Prostate gland (tissue), 2 donors: ENCODE measurements around the gene ROBO2. TPM values are rescaled to one million over a fixed set of nuclear protein-coding genes. Genes with fewer than 3 reads are reported as not detected.

ENCODE experiments used
- DNase-seq: peaks from one replicate; pipeline ENCODE4 v3.0.0-alpha.2; 2019; ENCODE audit warnings: low spot score
- H3K27ac ChIP-seq, 2 donors: fragments of 200-600 bp; sonication (generic); 2 replicates each; pipeline ENCODE4 v1.5.1; 2017 to 2019
- H3K27me3 ChIP-seq: fragments of 200-600 bp; sonication (generic); replicated peaks from 2 replicates; pipeline ENCODE4 v1.5.1; 2019; ENCODE audit not compliant: insufficient read depth
- H3K36me3 ChIP-seq, 2 donors: fragments of 200-600 bp; sonication (generic); 1 replicate in 1 of 2; 2 replicates in 1 of 2; pipeline versions ENCODE4 v1.5.1 to v1.8.1; 2017 to 2019
- H3K4me1 ChIP-seq: fragments of 200-600 bp; sonication (generic); replicated peaks from 2 replicates; pipeline ENCODE4 v1.5.1; 2019
- H3K4me3 ChIP-seq, 2 donors: fragments of 200-600 bp; sonication (generic); 2 replicates each; pipeline ENCODE4 v1.5.1; 2017 to 2019
- H3K9me3 ChIP-seq: fragments of 200-600 bp; sonication (generic); 2 replicates; pipeline ENCODE4 v1.5.1; 2017
- POLR2A ChIP-seq: fragments of 450-650 bp; IDR thresholded peaks from one replicate; pipeline ENCODE4 v1.6.1; 2016; ENCODE audit warnings: antibody characterized with exemption, mild to moderate bottlenecking
- POLR2AphosphoS5 ChIP-seq: sonication (generic); formaldehyde crosslinking; IDR thresholded peaks from one replicate; pipeline ENCODE4 v1.6.1; 2017; ENCODE audit warnings: antibody characterized with exemption
- WGBS: methylation state at CpG from one replicate; pipeline ENCODE4 v1.1.5; 2018; 5-methylcytosine and 5-hydroxymethylcytosine counted together
- intact Hi-C: fragments of 100-400 bp; cut with DNase I; formaldehyde crosslinking; loops from one replicate; pipeline ENCODE4 v1.14.2; 2022
- total RNA-seq, 2 donors: library from RNA; depleted of rRNA; stranded (reverse); fragments of >200 nt; gene quantifications; one replicate each; pipeline ENCODE4 v1.1.0, GENCODE V29; 2016
- TF ChIP-seq, protein P1 (sequence below), 4 experiments: fragments of 200-600 bp in 2 of 4; fragments of 450-650 bp in 2 of 4; sonication (generic) in 2 of 4; IDR thresholded peaks; 1 replicate in 3 of 4; 2 replicates in 1 of 4; pipeline ENCODE4 v1.5.1; 2016 to 2019; ENCODE audit warnings: antibody characterized with exemption in 4 of 4, mild to moderate bottlenecking in 2 of 4, moderate library complexity in 2 of 4

Gene ROBO2
- total RNA-seq, 2 donors from 2014 or later, result 3.6 to 18.2 TPM

GRCh38 chr3:77672016-77672415, 632.1 kb downstream of the ROBO2 start:
- WGBS, result 75% methylated on average over 2 of the region's 2 CpGs
- intact Hi-C loops, result no loop called here
- Histone ChIP-seq H3K9me3 (no peaks in the 10 kb centered on the region), H3K27ac (no peak overlapping the region), H3K4me1 (no peaks in the 10 kb centered on the region), H3K36me3 (no peaks in the 10 kb centered on the region), H3K4me3 (no peak overlapping the region), H3K27me3 (no peaks in the 10 kb centered on the region)
- DNase-seq, result no peak
- TF ChIP-seq POLR2AphosphoS5, result no peak
- TF ChIP-seq, protein P1, sequence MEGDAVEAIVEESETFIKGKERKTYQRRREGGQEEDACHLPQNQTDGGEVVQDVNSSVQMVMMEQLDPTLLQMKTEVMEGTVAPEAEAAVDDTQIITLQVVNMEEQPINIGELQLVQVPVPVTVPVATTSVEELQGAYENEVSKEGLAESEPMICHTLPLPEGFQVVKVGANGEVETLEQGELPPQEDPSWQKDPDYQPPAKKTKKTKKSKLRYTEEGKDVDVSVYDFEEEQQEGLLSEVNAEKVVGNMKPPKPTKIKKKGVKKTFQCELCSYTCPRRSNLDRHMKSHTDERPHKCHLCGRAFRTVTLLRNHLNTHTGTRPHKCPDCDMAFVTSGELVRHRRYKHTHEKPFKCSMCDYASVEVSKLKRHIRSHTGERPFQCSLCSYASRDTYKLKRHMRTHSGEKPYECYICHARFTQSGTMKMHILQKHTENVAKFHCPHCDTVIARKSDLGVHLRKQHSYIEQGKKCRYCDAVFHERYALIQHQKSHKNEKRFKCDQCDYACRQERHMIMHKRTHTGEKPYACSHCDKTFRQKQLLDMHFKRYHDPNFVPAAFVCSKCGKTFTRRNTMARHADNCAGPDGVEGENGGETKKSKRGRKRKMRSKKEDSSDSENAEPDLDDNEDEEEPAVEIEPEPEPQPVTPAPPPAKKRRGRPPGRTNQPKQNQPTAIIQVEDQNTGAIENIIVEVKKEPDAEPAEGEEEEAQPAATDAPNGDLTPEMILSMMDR (IDR thresholded peaks at IDR 0.05), result no peak
- TF ChIP-seq POLR2A, result no peak

- 89% methylated on average over 2 of the region's 2 CpGs for WGBS
- Histone ChIP-seq H3K36me3 (no peaks in the 10 kb centered on the region), H3K9me3 (no peaks in the 10 kb centered on the region), H3K27me3 (no peaks in the 10 kb centered on the region), H3K4me3 (no peak overlapping the region), H3K27ac (no peak overlapping the region), H3K4me1 (no peaks in the 10 kb centered on the region)
- intact Hi-C loops, result no loop called here
- DNase-seq, result no peak
- TF ChIP-seq, protein P1 (IDR thresholded peaks at IDR 0.05), result no peak
- TF ChIP-seq POLR2AphosphoS5 (no peak), POLR2A (no peak)
Observed at GRCh38 chr3:77682162-77682561, 642.3 kb downstream of the ROBO2 start.

- intact Hi-C loops, result no loop called here
- H3K27me3 ChIP-seq, result no peaks in the 10 kb centered on the region
- H3K4me3 ChIP-seq, result no peak overlapping the region
- no peaks in the 10 kb centered on the region for H3K9me3 ChIP-seq
- TF ChIP-seq POLR2A (no peak), POLR2AphosphoS5 (no peak)
- TF ChIP-seq, protein P1 (IDR thresholded peaks at IDR 0.05), result no peak
- H3K4me1 ChIP-seq, result no peaks in the 10 kb centered on the region
- no peak overlapping the region for H3K27ac ChIP-seq
- no peaks in the 10 kb centered on the region for H3K36me3 ChIP-seq
- no peak for DNase-seq
Observed at GRCh38 chr3:77684115-77684514, 644.2 kb downstream of the ROBO2 start.

DNA sequence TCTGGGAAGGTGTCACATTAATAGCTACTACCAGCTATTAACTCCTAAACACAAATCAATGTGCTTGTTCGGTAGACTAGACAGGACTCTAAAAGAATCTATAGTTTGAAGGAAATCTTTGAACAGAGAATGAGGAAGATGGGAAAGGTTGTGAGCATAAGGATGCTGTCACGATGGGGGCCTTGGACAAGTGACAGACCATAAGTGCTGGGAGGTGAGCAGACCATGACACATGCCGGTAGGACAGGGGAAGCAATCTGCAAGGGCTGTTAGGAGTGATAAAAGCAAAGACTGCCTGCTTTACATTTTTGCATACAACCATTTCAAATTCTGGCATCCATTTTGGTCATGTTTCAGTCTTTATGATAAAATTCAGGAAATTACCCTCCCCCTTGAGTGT, 645.8 kb downstream of the ROBO2 start:
- no peaks in the 10 kb centered on the region for H3K36me3 ChIP-seq
- 78% methylated on average over 3 of the region's 3 CpGs for WGBS
- intact Hi-C loops, result no loop called here
- TF ChIP-seq POLR2A (no peak), POLR2AphosphoS5 (no peak)
- TF ChIP-seq, protein P1 (IDR thresholded peaks at IDR 0.05), result no peak
- no peaks in the 10 kb centered on the region for H3K9me3 ChIP-seq
- no peak overlapping the region for H3K27ac ChIP-seq
- no peak overlapping the region for H3K4me3 ChIP-seq
- DNase-seq, result no peak
- H3K4me1 ChIP-seq, result no peaks in the 10 kb centered on the region
- H3K27me3 ChIP-seq, result no peaks in the 10 kb centered on the region

- no peaks in the 10 kb centered on the region for H3K27me3 ChIP-seq
- DNase-seq, result no peak
- TF ChIP-seq POLR2AphosphoS5 (no peak), POLR2A (no peak)
- TF ChIP-seq, protein P1 (IDR thresholded peaks at IDR 0.05), result no peak
- no peaks in the 10 kb centered on the region for H3K9me3 ChIP-seq
- H3K4me3 ChIP-seq, result no peak overlapping the region
- H3K36me3 ChIP-seq, result no peaks in the 10 kb centered on the region
- intact Hi-C loops, result no loop called here
- no peak overlapping the region for H3K27ac ChIP-seq
- H3K4me1 ChIP-seq, result no peaks in the 10 kb centered on the region
- 2% methylated on average over 2 of the region's 2 CpGs for WGBS
Observed at GRCh38 chr3:77686560-77686959, 646.7 kb downstream of the ROBO2 start.
